Mesenchymal stem cell (in vitro differentiated cells and primary cell): ENCODE data around the gene MCM10.
"Not testable (repeated sequence)": the region's sequence is repeated elsewhere in the genome, so short reads cannot be mapped to it uniquely, and the experiment has no call there.

Experiments used
- DNase-seq: peaks from one replicate; pipeline ENCODE4 v3.0.0-alpha.2; 2013
- H2AFZ ChIP-seq: one replicate; pipeline ENCODE4 v1.6.1; 2013; ENCODE audit warnings: low read depth, mild to moderate bottlenecking, control low read depth, inconsistent platforms, low read length, moderate library complexity
- H2AK5ac ChIP-seq: 2 replicates; pipeline ENCODE4 v1.6.1; 2013; ENCODE audit warnings: low read length, moderate library complexity, mild to moderate bottlenecking, inconsistent platforms; ENCODE audit not compliant: severe bottlenecking
- H2BK120ac ChIP-seq: one replicate; pipeline ENCODE4 v1.6.1; 2013; ENCODE audit warnings: low read depth, mild to moderate bottlenecking, inconsistent platforms, low read length, moderate library complexity
- H2BK12ac ChIP-seq, 2 experiments: one replicate each; pipeline ENCODE4 v1.6.1; 2013; ENCODE audit warnings: inconsistent platforms in 2 of 2, low read length in 2 of 2, mild to moderate bottlenecking in 2 of 2, moderate library complexity in 2 of 2, control low read depth in 1 of 2
- H2BK15ac ChIP-seq: one replicate; pipeline ENCODE4 v1.6.1; 2013; ENCODE audit warnings: mild to moderate bottlenecking, low read depth, inconsistent platforms; ENCODE audit not compliant: poor library complexity, severe bottlenecking
- H2BK5ac ChIP-seq: 2 replicates; pipeline ENCODE4 v1.6.1; 2013; ENCODE audit warnings: low read depth, mild to moderate bottlenecking, low read length, control low read depth, inconsistent platforms; ENCODE audit not compliant: poor library complexity, severe bottlenecking
- H3K14ac ChIP-seq, 2 experiments: one replicate each; pipeline ENCODE4 v1.6.1; 2013; ENCODE audit warnings: inconsistent platforms in 2 of 2, low read length in 2 of 2, control low read depth in 1 of 2, mild to moderate bottlenecking in 1 of 2, moderate library complexity in 1 of 2
- H3K18ac ChIP-seq, 2 experiments: one replicate each; pipeline ENCODE4 v1.6.1; 2013; ENCODE audit warnings: inconsistent platforms in 2 of 2, low read length in 2 of 2, control low read depth in 1 of 2, low read depth in 1 of 2, mild to moderate bottlenecking in 1 of 2
- H3K23ac ChIP-seq, 2 experiments: one replicate each; pipeline ENCODE4 v1.6.1; 2013; ENCODE audit warnings: inconsistent platforms in 2 of 2, low read length in 2 of 2, mild to moderate bottlenecking in 2 of 2, moderate library complexity in 2 of 2, control low read depth in 1 of 2
- H3K27ac ChIP-seq: 2 replicates; pipeline ENCODE4 v1.5.1; 2013; ENCODE audit warnings: mild to moderate bottlenecking, moderate library complexity, low read length, control low read depth, inconsistent platforms; ENCODE audit not compliant: poor library complexity, severe bottlenecking
- H3K27me3 ChIP-seq, 2 experiments: 2 replicates each; pipeline versions ENCODE4 v1.6.1 to v1.7.0; 2013; ENCODE audit warnings: low read length in 2 of 2, mild to moderate bottlenecking in 2 of 2, moderate library complexity in 2 of 2, control low read depth in 1 of 2, inconsistent platforms in 1 of 2; ENCODE audit not compliant: control insufficient read depth in 1 of 2, insufficient read depth in 1 of 2
- H3K36me3 ChIP-seq, 2 experiments: 2 replicates each; pipeline versions ENCODE4 v1.6.1 to v1.7.0; 2013; ENCODE audit warnings: low read length in 2 of 2, control low read depth in 1 of 2, inconsistent platforms in 1 of 2, low read depth in 1 of 2, mild to moderate bottlenecking in 1 of 2; ENCODE audit not compliant: insufficient read depth in 2 of 2, control insufficient read depth in 1 of 2
- H3K4ac ChIP-seq, 2 experiments: one replicate each; pipeline ENCODE4 v1.6.1; 2013; ENCODE audit warnings: inconsistent platforms in 2 of 2, low read length in 2 of 2, mild to moderate bottlenecking in 2 of 2, moderate library complexity in 2 of 2, control low read depth in 1 of 2, low read depth in 1 of 2
- H3K4me1 ChIP-seq: 2 replicates; pipeline ENCODE4 v1.6.1; 2013; ENCODE audit warnings: low read depth, low read length, control low read depth; ENCODE audit not compliant: control insufficient read depth, insufficient read depth
- H3K4me2 ChIP-seq: 2 replicates; pipeline ENCODE4 v1.6.1; 2013; ENCODE audit warnings: low read length, mild to moderate bottlenecking, inconsistent platforms; ENCODE audit not compliant: poor library complexity, severe bottlenecking
- H3K4me3 ChIP-seq, 2 experiments: 2 replicates each; pipeline versions ENCODE4 v1.5.1 to v1.7.0; 2013; ENCODE audit warnings: low read length in 2 of 2, mild to moderate bottlenecking in 2 of 2, control low read depth in 1 of 2, low read depth in 1 of 2; ENCODE audit not compliant: insufficient read depth in 1 of 2
- H3K79me1 ChIP-seq: replicated peaks from 2 replicates; pipeline ENCODE4 v1.6.1; 2013; ENCODE audit warnings: mild to moderate bottlenecking, control low read depth, low read length, inconsistent platforms; ENCODE audit not compliant: poor library complexity, severe bottlenecking
- H3K9ac ChIP-seq: 2 replicates; pipeline ENCODE4 v1.7.0; 2013; ENCODE audit warnings: mild to moderate bottlenecking, low read length, moderate library complexity
- H3K9me3 ChIP-seq: 2 replicates; pipeline ENCODE4 v1.7.0; 2013; ENCODE audit warnings: mild to moderate bottlenecking, low read length; ENCODE audit not compliant: control insufficient read depth
- H4K8ac ChIP-seq: one replicate; pipeline ENCODE4 v1.6.1; 2013; ENCODE audit warnings: inconsistent platforms, mild to moderate bottlenecking, low read length, moderate library complexity
- H4K91ac ChIP-seq: one replicate; pipeline ENCODE4 v1.6.1; 2013; ENCODE audit warnings: mild to moderate bottlenecking, low read length, inconsistent platforms
- WGBS: methylation state at CpG from one replicate; pipeline ENCODE4 v1.1.7; 2013; ENCODE audit warnings: mixed read lengths; 5-methylcytosine and 5-hydroxymethylcytosine counted together

Gene MCM10

GRCh38 chr10:13238271-13239077 lies 77.1 kb downstream of the MCM10 start:
- Histone ChIP-seq H2AFZ (no peak overlapping the region), H2BK120ac (no peak overlapping the region), H3K9me3 (no peaks in the 10 kb centered on the region), H3K27me3 (peaks cover 5 to 13% of the 10 kb centered on the region in 2 experiments), H3K4me1 (no peaks in the 10 kb centered on the region), H2BK15ac (no peak overlapping the region), H2BK12ac (no peak overlapping the region), H3K23ac (no peak overlapping the region), H2BK5ac (no peak overlapping the region), H2AK5ac (no peak overlapping the region), H3K4ac (no peak overlapping the region), H4K8ac (no peak overlapping the region), H4K91ac (no peak overlapping the region), H3K9ac (no peak overlapping the region), H3K14ac (no peak overlapping the region), H3K36me3 (no peaks in the 10 kb centered on the region), H3K27ac (no peak overlapping the region), H3K4me2 (no peak overlapping the region), H3K18ac (no peak overlapping the region), H3K4me3 (no peak overlapping the region), H3K79me1 (no peaks in the 10 kb centered on the region)
- WGBS: 85% methylated on average over 16 of the region's 16 CpGs
- no peak for DNase-seq

DNA sequence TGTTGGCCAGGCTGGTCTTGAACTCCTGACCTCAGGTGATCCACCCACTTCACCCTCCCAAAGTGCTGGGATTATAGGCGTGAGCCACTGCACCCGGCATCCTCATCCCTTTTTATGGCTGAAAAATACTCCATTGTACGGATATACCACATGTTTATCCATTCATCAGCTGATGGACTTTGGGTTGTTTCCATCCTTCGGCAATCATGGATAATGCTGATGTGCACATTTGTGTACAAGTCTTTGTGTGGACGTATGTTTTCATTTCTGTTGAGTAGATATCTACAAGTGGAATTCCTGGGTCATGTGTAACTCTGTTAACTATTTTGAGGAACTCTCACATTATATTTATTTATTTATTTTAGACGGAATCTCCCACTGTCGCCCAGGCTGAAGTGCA lies 78.6 kb downstream of the MCM10 start:
- no peak overlapping the region for H3K9ac ChIP-seq
- no peak overlapping the region for H2BK120ac ChIP-seq
- H4K8ac ChIP-seq: no peak overlapping the region
- H2BK5ac ChIP-seq: no peak overlapping the region
- H3K23ac ChIP-seq: no peak overlapping the region
- H3K36me3 ChIP-seq: no peaks in the 10 kb centered on the region
- no peak overlapping the region for H3K14ac ChIP-seq
- no peak overlapping the region for H3K4me2 ChIP-seq
- H2BK12ac ChIP-seq: no peak overlapping the region
- no peak overlapping the region for H4K91ac ChIP-seq
- no peaks in the 10 kb centered on the region for H3K4me1 ChIP-seq
- no peaks in the 10 kb centered on the region for H3K79me1 ChIP-seq
- no peak overlapping the region for H2BK15ac ChIP-seq
- no peak overlapping the region for H3K4me3 ChIP-seq
- DNase-seq: no peak
- no peak overlapping the region for H3K18ac ChIP-seq
- H2AK5ac ChIP-seq: no peak overlapping the region
- no peak overlapping the region for H3K27ac ChIP-seq
- H3K4ac ChIP-seq: no peak overlapping the region
- no peaks in the 10 kb centered on the region for H3K27me3 ChIP-seq
- 91% methylated on average over 5 of the region's 7 CpGs for WGBS
- H2AFZ ChIP-seq: no peak overlapping the region
- H3K9me3 ChIP-seq: no peaks in the 10 kb centered on the region

DNA sequence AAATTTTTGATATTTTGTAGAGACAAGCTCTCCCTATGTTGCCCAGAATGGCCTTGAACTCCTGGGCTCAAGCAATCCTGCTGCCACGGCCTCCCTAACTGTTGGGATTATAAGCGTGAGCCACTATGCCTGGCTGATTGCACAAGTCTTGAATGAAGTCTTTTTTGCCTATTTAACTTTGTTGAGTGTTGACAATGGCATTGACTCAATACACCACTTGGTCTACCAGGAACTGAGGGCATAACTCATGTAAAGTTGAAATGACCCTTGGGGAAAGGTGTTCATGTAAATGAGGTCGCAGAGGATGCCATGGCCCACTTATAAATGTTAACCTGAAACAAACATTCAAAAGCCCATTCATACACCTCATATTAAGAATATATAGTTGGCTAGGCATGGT lies 80.3 kb downstream of the MCM10 start:
- H3K18ac ChIP-seq: no peak overlapping the region
- no peaks in the 10 kb centered on the region for H3K9me3 ChIP-seq
- H3K9ac ChIP-seq: no peak overlapping the region
- no peak overlapping the region for H2AK5ac ChIP-seq
- 71% methylated on average over 2 of the region's 3 CpGs for WGBS
- no peak overlapping the region for H4K8ac ChIP-seq
- H3K4me1 ChIP-seq: no peaks in the 10 kb centered on the region
- no peak overlapping the region for H3K14ac ChIP-seq
- H2BK120ac ChIP-seq: no peak overlapping the region
- no peak overlapping the region for H2BK5ac ChIP-seq
- no peak overlapping the region for H2BK15ac ChIP-seq
- no peaks in the 10 kb centered on the region for H3K27me3 ChIP-seq
- H2BK12ac ChIP-seq: no peak overlapping the region
- DNase-seq: no peak
- no peak overlapping the region for H3K27ac ChIP-seq
- H4K91ac ChIP-seq: no peak overlapping the region
- no peaks in the 10 kb centered on the region for H3K79me1 ChIP-seq
- H3K4ac ChIP-seq: no peak overlapping the region
- H3K4me3 ChIP-seq: no peak overlapping the region
- H3K23ac ChIP-seq: no peak overlapping the region
- no peaks in the 10 kb centered on the region for H3K36me3 ChIP-seq
- H3K4me2 ChIP-seq: no peak overlapping the region
- no peak overlapping the region for H2AFZ ChIP-seq

DNA sequence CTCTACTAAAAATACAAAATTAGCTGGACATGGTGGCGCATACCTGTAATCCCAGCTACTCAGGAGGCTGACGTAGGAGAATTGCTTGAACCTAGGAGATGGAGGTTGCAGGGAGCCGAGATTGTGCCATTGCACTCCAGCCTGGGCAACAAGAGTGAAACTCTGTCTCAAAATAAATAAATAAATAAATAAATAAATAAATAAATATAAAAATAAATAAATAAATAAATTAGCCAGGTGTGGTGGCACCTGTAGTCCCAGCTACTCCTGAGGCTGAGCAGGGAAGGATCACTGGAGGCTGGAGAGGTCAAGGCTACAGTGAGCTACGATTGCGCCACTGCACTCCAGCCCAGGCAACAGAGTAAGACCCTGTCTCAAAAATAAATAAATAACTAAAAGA lies 80.9 kb downstream of the MCM10 start:
- H3K9me3 ChIP-seq, H3K27ac ChIP-seq, H3K18ac ChIP-seq, H2AK5ac ChIP-seq, H3K4me3 ChIP-seq, H4K8ac ChIP-seq, H2BK12ac ChIP-seq, H3K14ac ChIP-seq, H2BK120ac ChIP-seq, H3K79me1 ChIP-seq, H4K91ac ChIP-seq, H2BK15ac ChIP-seq, H3K27me3 ChIP-seq, H3K4me2 ChIP-seq, H2AFZ ChIP-seq, H3K9ac ChIP-seq, H3K4me1 ChIP-seq, H2BK5ac ChIP-seq, H3K36me3 ChIP-seq, H3K23ac ChIP-seq, DNase-seq, H3K4ac ChIP-seq: not testable (repeated sequence)
- WGBS: 90% methylated on average over 2 of the region's 5 CpGs
